BJ (cell line): ENCODE results near the gene LZTR1. TPM values are rescaled to one million over a fixed set of nuclear protein-coding genes. Genes with fewer than 3 reads are reported as not detected.
A peak's percentile ranks its signal among the peaks of the same experiment; 100 is the strongest.

ENCODE experiments used
- CTCF ChIA-PET: fragments of 350-600 bp; formaldehyde crosslinking; extraction: SDS; loops from one replicate; lab custom pipeline; 2021; ENCODE audit warnings: antibody characterized with exemption, inconsistent platforms; lab: Yijun Ruan, JAX
- POLR2A ChIA-PET: fragments of 300-600 bp; sonication (Branson Sonifier 250); formaldehyde crosslinking; extraction: SDS; loops from one replicate; lab custom pipeline; 2021; ENCODE audit warnings: antibody characterized with exemption; lab: Charles Lee
- DNase-seq: peaks from one replicate; pipeline ENCODE4 v3.0.0-alpha.2; 2011; ENCODE audit warnings: low read depth
- H3K27me3 ChIP-seq: 2 replicates; pipeline ENCODE4 v1.6.0; 2011; ENCODE audit warnings: low read length; ENCODE audit not compliant: control insufficient read depth, insufficient read depth
- H3K36me3 ChIP-seq: 2 replicates; pipeline ENCODE4 v1.5.1; 2011; ENCODE audit warnings: low read length; ENCODE audit not compliant: control insufficient read depth, insufficient read depth
- H3K4me3 ChIP-seq: 2 replicates; pipeline ENCODE4 v1.5.1; 2011; ENCODE audit warnings: low read depth, mild to moderate bottlenecking, control low read depth, low read length
- polyA plus RNA-seq: library from polyadenylated mRNA; depleted of rRNA; stranded (reverse); fragments of >200 nt; gene quantifications from 2 replicates; pipeline ENCODE4 v1.2.3, GENCODE V29; 2011
- TF ChIP-seq, protein P1 (sequence below): IDR thresholded peaks from 2 replicates; pipeline ENCODE4 v1.5.1; 2011; ENCODE audit warnings: low read depth, mild to moderate bottlenecking, control low read depth, inconsistent platforms, low read length, moderate library complexity; ENCODE audit not compliant: insufficient read depth

Gene LZTR1
- polyA plus RNA-seq, 1 experiment, result 45.9 TPM

DNA sequence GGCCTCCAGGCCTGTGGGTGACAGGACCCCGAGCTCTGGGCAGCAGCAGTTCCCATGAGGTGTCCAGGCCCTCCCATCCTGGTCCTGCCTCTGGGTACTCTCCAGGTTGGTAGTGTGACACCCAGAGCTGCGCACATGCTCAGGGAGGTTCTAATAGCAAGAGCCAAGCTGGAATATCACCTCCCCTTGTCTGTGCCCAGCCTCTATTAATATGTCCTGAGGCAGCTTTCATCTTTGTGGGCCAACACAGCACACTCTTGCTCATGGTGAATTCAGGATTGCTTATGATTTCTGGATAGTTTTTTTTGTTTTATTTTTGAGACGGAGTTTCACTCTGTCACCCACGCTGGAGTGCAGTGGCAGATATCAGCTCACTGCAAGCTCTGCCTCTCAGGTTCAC is 36.2 kb downstream of the LZTR1 start:
- Histone ChIP-seq H3K36me3 (no peaks in the 10 kb centered on the region), H3K4me3 (no peak overlapping the region), H3K27me3 (no peaks in the 10 kb centered on the region; the same call in 1 of the 2 replicates)
- TF ChIP-seq, protein P1, sequence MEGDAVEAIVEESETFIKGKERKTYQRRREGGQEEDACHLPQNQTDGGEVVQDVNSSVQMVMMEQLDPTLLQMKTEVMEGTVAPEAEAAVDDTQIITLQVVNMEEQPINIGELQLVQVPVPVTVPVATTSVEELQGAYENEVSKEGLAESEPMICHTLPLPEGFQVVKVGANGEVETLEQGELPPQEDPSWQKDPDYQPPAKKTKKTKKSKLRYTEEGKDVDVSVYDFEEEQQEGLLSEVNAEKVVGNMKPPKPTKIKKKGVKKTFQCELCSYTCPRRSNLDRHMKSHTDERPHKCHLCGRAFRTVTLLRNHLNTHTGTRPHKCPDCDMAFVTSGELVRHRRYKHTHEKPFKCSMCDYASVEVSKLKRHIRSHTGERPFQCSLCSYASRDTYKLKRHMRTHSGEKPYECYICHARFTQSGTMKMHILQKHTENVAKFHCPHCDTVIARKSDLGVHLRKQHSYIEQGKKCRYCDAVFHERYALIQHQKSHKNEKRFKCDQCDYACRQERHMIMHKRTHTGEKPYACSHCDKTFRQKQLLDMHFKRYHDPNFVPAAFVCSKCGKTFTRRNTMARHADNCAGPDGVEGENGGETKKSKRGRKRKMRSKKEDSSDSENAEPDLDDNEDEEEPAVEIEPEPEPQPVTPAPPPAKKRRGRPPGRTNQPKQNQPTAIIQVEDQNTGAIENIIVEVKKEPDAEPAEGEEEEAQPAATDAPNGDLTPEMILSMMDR, result no peak
- no peak for DNase-seq
- ChIA-PET POLR2A (no interaction called here), CTCF (no interaction called here)

DNA sequence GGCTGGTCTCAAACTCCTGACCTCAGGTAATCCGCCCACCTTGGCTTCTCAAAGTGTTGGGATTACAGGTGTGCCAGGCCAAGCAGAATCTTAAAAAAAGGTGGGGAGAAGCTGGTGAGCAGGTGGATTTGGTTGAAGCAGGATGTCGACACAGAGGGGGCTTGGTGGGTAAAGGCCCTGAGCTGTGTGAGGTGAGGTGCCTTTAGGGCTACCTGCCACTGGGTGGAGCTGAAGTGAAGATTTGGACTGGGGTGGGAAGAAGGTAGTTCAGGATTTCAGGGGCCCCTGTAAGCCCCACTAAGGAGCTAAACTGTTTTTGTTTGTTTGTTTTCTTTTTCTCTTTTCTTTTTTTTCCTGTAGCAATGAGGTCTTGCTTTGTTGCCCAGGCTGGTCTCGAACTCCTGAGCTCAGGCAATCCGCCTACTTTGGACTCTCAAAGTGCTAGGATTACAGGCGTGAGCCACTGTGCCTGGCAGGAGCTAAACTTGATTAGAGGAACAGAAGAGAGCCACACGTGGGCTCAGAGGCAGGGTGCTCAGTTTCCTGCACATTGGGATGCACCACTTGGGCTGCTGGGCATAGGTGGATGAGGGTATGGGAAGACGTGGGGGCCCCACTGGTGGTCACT is 38.8 kb downstream of the LZTR1 start:
- Histone ChIP-seq H3K36me3 (no peaks in the 10 kb centered on the region), H3K27me3 (no peaks in the 10 kb centered on the region; the same call in 1 of the 2 replicates), H3K4me3 (no peak overlapping the region)
- ChIA-PET POLR2A (no interaction called here), CTCF (interaction anchor here (0.9 to 1.9 kb wide), 4 partner anchors 12 to 81 kb away, joined by 4 to 14 read pairs (median 6); partner anchors contain the start of gene SLC7A4)
- DNase-seq, result no peak
- TF ChIP-seq, protein P1, result peak; percentile 53

DNA sequence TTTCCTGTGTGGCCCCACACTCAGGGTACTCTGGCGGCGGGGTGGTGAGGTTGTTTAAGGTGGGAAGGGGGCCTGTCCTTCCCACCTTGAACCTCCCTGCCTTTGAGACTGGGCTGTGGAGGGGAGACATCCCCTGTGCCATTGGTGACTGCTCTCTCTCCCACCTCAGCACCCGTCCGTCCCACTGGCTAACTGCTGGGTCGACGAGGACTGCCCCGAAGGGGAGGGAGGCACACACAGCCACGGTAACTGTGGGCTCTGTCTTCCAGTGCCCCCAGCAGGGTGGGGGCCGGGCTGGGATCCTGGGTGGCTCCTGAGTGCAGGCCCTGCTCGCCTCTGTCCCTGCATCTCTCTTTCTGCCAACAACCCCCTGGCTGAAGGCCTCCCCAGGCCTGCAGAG is 40.4 kb downstream of the LZTR1 start:
- no peak overlapping the region for H3K4me3 ChIP-seq
- POLR2A ChIA-PET, result no interaction called here
- CTCF ChIA-PET, result no interaction called here
- no peaks in the 10 kb centered on the region for H3K27me3 ChIP-seq
- DNase-seq, result no peak
- no peaks in the 10 kb centered on the region for H3K36me3 ChIP-seq
- TF ChIP-seq, protein P1, result no peak

DNA sequence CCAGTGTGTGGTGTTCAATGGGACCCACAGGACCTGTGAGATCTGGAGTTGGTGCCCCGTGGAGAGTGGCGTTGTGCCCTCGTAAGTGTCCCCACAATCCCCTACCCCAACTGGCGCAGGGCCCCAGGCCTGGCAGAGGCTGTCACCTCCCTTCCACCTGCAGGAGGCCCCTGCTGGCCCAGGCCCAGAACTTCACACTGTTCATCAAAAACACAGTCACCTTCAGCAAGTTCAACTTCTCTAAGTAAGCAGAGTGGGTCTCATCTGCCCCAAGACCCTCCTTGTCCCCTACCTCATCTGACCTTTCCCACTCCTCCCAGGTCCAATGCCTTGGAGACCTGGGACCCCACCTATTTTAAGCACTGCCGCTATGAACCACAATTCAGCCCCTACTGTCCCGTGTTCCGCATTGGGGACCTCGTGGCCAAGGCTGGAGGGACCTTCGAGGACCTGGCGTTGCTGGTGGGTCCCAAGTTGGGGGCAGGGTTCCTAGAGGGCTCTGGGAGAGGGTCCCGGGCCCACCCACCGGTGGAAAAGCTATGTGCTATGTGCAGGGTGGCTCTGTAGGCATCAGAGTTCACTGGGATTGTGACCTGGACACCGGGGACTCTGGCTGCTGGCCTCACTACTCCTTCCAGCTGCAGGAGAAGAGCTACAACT is 41.0 kb downstream of the LZTR1 start:
- no peaks in the 10 kb centered on the region for H3K36me3 ChIP-seq
- no peak overlapping the region for H3K4me3 ChIP-seq
- no peaks in the 10 kb centered on the region for H3K27me3 ChIP-seq
- DNase-seq, result no peak
- CTCF ChIA-PET, result interaction anchor here (0.7 to 1.0 kb wide), 2 partner anchors 15 to 80 kb away, joined by 3 to 4 read pairs; no protein-coding TSS in a partner anchor
- POLR2A ChIA-PET, result no interaction called here
- TF ChIP-seq, protein P1, result no peak

DNA sequence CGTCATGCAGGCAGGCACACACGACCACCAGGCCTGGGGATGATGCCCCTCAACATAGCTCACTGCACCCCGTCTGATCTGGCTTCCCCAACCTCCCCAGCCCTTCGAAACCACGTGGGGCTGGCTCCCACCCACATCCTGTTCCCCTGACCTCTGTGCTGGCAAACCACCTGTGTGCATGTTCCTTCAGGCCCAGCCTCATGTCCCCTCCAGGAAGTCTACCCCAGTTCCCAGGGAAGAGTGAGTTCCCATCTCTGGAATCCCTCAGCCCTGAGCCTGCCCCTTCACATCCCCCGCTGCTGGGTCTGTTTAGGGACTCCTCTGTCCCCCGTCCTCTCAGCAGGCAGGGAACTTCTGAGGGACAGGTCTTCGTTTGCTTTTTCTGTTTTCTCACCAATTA is 43.2 kb downstream of the LZTR1 start:
- no peak for DNase-seq
- no peaks in the 10 kb centered on the region for H3K36me3 ChIP-seq
- TF ChIP-seq, protein P1, result no peak
- POLR2A ChIA-PET, result no interaction called here
- H3K4me3 ChIP-seq, result no peak overlapping the region
- H3K27me3 ChIP-seq, result no peaks in the 10 kb centered on the region
- CTCF ChIA-PET, result no interaction called here
